ENCODE data around the gene ERF.

ERF gene

DNA sequence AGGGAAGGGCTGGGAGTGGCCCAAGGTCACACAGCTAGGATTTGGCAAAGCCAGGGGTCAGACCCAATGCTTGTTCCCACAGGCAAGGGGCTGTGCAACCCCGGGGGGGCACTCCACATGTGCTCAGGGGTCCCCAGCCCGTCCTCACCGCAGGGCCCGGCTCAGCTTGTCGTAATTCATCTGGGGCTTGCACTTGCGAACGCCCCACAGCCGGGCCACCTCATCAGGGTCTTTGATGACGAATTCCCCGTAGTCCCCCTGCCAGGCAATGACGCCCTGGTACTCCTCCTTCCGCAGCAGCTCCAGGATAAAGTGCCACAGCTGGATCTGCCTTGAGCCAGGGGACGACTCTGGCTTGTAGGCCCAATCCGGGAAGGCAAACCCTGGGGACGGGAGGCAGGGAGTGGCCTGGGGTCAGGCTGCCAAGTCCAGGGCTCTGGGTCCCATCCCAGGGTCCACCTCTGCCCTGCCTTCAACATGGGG is 4.7 kb downstream of the ERF start:
- no peak for DNase-seq
- TF ChIP-seq POLR2A (IDR thresholded peaks at IDR 0.05; ENCODE audit: low read length) (no peak), GATA1 (IDR thresholded peaks at IDR 0.05; ENCODE audit: low read depth, low read length) (no peak)

DNA sequence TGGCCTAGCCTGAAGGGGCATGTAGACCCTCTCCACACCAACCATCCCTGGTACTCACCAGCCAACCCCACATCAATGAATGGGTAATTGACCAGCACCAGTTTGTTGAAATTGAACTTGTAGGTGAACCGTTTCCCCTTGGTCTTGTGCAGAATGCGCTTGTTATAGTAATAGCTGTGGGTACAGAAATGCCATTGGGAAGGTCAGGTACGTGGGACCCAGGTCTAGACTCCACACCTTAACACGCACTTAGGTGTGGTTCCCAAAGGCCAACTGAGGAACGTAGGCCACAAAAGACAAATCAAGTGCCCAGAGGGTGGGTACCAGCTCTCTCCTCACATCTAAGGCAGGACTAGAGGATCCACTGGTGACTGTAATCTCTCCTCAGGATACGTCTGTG is 5.2 kb downstream of the ERF start:
- TF ChIP-seq POLR2A (IDR thresholded peaks at IDR 0.05; ENCODE audit: low read length) (no peak), GATA1 (IDR thresholded peaks at IDR 0.05; ENCODE audit: low read depth, low read length) (no peak)
- DNase-seq, result no peak

DNA sequence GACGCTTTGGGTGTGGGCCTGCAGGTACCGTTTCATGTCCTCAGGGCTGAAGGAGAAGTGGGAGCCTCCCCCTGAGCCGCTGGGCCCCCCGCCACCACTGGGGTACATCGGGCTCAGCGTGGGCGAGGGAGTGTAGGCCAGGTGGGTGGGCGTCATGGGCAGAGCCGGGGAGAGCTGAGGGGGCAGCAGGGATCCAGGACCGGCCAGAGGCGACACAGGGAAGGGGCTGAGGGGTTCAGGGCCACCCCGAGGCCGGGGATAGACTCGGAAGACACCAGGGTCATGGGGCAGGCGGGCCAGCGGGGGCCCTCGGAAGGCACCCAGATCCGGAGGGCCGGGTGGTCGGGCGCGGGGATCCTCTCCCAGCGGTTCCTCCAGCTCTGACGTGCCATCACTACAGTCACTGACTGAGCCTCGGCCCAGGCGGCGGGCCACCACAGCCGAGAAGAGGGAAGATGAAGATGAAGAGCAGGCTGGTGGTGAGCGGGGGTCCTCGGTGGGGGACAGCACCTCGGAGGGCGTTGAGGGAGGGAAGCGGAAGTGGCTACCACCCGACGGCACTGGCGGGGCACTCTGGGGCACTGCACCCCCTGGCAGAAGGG is 5.7 kb downstream of the ERF start:
- TF ChIP-seq GATA1 (IDR thresholded peaks at IDR 0.05; ENCODE audit: low read depth, low read length) (no peak), POLR2A (IDR thresholded peaks at IDR 0.05; ENCODE audit: low read length) (no peak)
- no peak for DNase-seq

DNA sequence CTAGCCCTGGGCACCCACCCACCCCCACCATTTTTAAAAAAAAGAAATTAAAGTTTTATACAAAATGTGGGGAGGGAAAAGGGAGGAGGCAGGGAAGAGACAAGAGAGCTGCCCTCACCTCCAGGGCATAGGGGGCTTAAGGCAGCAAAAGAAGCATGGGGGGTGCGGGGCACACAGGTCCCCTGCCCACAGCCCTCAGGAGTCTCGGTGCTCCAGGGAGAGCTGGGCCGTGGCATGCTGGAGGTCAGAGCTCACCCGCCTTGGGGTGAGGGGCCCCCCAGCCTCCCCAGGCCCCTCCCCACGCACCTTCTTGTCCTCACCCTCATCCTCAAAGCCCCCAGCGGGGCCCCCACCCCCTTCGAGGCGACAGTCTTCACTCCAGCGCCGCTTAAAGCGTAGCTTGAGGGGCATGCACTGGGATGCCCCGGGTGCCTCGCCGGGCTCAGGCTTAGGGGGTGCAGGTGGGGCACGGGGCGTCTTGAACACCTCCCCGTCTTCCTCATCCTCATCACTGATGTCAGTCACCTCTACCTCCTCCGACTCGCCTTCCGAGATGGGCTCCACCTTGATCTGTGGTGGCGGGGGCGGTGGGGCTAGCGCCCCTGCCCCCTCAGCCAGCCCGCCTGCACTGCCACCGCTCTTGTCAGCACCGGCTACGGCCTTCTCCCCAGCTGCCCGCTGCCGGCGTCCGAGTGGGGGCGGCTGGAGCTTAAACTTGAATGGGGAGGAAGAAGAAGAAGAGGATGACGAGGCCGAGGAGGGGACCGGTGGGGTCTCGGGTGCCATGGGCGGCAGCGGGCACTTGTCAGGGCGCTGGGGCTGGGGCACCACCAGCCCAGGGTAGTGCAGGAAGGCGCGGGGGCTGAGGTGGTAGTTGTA is 6.4 kb downstream of the ERF start:
- no peak for TF ChIP-seq POLR2A (IDR thresholded peaks at IDR 0.05; ENCODE audit: low read length)
- no peak for TF ChIP-seq GATA1 (IDR thresholded peaks at IDR 0.05; ENCODE audit: low read depth, low read length)
- DNase-seq, result no peak

DNA sequence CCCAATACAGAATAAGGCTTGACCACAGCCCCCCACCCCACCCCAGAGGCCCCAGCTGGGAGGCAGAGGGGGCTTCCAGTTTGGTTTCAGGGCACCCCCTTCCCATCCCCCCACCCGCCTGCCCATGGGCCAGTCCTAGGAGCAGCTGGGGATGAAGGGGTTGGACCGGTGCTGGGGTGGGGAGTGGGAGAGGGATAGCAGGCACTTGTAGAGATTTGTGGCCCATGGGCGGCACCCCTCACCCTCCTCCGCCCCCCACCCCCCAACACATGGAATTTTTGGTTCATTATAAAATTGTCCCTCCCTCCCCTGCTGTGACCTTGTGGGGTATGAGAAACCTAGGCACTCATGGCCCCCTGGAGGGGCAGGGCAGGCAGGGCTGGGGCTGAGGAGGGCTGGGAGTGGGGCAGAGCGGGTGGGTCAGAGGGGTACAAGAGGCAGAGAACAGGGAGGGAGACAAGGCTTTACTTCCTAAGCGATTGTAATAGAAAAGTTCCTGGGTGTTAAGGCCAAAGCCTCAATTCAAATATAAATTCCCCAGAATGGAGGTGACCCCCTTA is 7.2 kb downstream of the ERF start:
- no peak for TF ChIP-seq GATA1 (IDR thresholded peaks at IDR 0.05; ENCODE audit: low read depth, low read length)
- no peak for TF ChIP-seq POLR2A (IDR thresholded peaks at IDR 0.05; ENCODE audit: low read length)
- DNase-seq, result no peak

DNA sequence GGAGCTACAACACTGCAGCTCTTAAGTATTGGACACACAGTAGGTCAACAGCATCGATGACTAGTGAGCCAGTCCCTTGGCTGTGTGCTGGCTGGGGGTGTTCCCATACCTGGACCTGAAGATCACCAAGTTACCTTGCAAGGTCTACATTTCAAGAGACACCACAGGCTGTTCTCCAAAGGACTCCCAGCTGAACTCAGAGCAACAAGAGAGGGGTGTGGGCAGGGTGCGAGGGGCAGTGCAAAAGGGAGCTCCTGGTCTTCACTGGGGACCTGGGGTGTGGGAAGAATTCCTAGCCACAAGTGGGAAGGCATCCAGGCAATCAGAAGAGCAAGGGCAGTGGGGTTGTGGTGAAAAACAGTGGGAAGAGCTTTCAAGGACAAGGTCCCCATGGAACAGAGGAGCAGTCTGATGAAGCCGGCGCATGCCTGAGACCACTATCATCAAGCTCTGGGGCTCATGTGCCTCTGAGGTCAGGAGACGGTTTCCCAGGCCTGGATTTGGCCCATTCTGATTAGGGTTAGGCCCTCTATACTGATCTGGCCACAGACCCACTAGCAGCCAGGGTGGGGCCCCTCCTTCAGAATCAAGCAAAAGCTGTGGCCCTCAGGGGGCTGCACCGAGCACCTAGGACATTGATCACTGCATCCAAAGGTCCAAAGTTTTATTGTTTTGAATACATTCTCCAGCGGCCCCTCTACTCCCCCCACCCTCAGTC is 7.8 kb downstream of the ERF start:
- TF ChIP-seq POLR2A (IDR thresholded peaks at IDR 0.05; ENCODE audit: low read length) (no peak), GATA1 (IDR thresholded peaks at IDR 0.05; ENCODE audit: low read depth, low read length) (no peak)
- peak in 1 of 2 experiments; percentile 55 for DNase-seq

DNA sequence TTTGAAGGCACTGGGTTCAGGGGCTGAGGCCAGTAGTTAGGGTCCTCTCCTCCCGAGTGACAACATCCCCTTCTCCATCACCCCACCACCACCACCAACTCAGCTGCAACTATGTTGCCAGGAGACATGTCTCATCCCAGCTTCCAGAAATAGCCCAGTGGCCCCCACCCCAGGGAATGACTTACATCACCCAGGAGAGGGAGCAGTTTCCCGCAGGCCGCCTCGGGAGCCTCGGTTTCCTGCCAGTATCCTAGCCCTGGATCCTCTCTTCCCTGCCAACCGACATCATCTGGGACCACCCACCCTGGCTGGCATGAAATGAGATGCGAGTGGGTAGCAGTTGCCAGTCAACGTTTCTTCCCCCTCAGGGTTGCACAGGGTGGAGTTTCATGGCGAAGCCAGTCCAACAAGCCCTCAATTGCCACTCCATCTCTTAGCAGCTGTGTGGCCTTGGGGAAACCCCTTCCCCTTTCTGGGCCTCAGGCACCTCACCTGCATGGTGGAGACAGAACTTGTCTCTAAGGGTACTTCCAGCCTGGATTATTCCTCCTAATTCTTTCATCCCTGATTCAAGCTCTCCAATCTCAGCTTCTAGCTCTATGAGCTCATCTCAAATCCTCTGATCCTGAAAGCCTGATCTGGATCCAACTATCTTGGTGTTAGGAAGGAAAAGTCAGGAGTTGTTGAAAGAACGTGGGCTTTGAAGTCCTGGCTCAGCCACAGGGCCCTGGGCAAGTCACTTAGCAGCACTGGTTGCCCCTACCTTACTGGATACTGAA is 8.6 kb downstream of the ERF start:
- TF ChIP-seq POLR2A (IDR thresholded peaks at IDR 0.05; ENCODE audit: low read length), result no peak
- no peak for TF ChIP-seq GATA1 (IDR thresholded peaks at IDR 0.05; ENCODE audit: low read depth, low read length)
- DNase-seq, result no peak

DNA sequence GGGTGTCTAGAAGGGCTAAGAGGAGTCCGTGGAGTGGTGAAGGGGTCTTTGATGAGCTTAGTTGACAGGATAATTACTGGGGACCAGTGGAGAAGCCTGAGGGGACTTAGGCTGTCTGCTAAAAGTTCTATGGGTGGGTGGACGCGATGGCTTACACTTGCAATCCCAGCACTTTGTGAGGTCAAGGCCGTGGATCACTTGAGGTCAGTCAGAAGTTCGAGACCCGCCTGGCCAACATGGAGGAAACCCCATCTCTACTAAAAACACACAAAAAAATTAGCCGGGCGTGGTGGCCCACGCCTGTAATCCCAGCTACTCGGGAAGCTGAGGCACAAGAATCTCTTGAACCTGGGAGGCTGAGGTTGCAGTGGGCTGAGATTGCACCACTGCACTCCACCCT is 9.7 kb downstream of the ERF start:
- DNase-seq, result no peak
- TF ChIP-seq POLR2A (IDR thresholded peaks at IDR 0.05; ENCODE audit: low read length), result no peak
- no peak for TF ChIP-seq GATA1 (IDR thresholded peaks at IDR 0.05; ENCODE audit: low read depth, low read length)

DNA sequence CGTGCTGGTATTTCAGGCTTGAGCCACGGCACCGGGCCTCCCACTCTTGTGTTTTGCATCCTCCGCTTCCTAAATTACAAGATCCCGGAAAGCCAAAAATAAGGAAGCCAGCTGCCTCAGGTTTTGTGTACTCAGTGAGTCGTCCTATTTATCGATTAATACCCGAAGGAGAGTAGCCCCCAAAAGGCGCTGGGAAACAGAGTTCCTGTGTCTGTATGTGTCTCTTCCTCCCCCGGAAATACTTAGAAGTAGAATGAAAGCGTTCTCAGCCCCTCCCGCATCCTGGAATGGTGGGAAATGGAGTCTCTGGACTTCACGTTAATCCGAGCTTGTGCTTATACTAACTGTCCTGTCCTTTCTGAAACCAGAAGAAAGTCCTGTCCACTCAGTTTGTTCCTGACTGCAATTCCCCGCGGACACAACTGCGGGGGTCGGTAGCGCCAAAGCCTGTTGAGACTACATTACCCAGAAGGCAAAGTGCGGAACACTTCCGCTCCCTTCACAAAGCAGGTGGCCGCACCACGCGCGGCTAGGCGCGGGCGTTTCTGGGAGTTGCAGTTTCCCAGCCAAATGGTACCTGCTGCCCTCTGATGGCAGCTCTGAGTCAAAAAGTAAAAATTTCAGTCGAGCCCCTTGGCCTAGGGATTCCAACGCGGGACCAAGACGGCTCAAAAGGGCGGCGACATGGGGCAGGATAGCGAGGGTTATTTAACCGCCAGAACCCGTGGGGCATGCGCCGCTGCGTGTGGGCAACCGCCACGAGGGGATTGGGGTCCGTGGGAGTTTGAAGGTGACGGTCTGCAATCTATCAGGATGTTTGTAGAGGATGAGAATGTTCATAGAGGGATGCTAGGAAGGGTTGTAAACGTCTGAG is 10.3 kb downstream of the ERF start:
- TF ChIP-seq POLR2A (IDR thresholded peaks at IDR 0.05; ENCODE audit: low read length) (peak; percentile 71), GATA1 (IDR thresholded peaks at IDR 0.05; ENCODE audit: low read depth, low read length) (no peak)
- DNase-seq, result peak; percentile 94 to 96

DNA sequence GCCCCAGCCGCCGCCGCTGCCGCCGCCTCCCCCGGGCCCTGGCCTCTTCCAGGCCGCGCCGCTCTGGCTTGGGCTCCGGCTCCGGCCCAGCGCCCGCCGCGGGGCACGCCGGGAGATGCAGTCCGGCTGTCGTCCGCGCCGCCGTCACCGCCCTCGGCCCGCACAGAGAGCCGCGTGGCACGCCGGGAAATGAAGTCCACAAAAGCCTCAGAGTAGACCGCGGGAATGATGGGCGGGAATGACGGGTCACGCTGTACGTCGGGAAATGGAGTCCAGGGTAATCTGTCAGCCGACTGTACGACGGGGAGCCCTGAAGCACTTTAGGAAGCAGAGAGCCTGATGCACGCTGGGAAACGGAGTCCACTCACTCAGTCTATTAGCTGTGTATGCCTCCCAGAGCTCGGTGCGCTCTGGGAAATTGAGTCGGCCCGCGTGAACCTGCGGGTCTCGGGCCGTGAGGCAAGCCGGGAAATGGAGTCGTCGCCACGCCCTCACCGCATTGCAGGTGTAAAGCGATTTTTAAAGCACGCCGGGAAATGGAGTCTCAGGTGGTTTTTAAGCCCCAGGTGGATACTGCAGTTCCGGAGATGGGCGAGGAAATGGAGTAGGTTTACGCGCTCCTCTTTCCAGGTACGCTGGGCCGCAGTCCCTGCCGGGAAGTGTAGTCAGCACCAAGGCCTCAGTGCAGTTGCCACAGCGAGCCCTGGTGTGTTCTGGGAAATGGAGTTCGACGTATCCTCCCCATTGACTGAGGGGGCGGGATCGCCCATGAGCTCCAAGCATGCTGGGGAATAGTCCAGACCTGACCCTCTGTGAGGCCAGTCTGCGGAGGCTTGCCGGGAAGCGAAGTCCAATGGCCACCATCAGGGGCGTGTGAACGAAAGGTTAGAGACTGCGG is 12.2 kb downstream of the ERF start, which contains the start of gene GSK3A:
Gene GSK3A (minus strand): TSS at position 91 of the 898 bp plus-strand sequence. CDS start 137 bp downstream, outside the sequence.
- TF ChIP-seq POLR2A (IDR thresholded peaks at IDR 0.05; ENCODE audit: low read length) (peak; percentile 72), GATA1 (IDR thresholded peaks at IDR 0.05; ENCODE audit: low read depth, low read length) (no peak)
- peak; percentile 98 to 99 for DNase-seq

DNA sequence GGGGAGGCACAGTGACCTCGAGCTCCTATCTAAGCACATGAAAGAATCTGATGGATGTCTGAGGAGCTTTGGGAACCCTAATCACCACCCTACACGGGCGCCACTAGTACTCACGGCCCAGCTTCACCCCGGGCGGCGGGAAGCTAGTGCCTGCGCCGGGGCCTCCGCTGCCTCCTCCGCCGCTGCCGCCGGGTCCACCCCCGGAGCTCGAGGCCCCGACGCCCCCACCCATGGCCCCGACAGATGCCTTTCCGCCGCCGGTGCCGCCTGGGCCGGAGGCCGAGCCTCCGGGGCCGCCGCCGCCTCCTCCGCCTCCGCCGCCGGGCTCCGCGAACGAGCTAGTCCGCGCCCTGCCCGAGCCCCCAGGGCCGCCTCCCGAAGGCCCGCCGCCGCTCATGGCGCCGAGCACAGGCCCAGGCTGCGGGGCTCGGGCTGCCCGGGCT is 12.8 kb downstream of the ERF start:
- no peak for TF ChIP-seq GATA1 (IDR thresholded peaks at IDR 0.05; ENCODE audit: low read depth, low read length)
- no peak for TF ChIP-seq POLR2A (IDR thresholded peaks at IDR 0.05; ENCODE audit: low read length)
- DNase-seq, result peak; percentile 64 to 75

Data from erythroblast (primary cell).